G401.6 (cell line): ENCODE results near the gene CD200.

ENCODE experiments used
- FAIRE-seq: peaks from 2 replicates; lab custom pipeline; 2012; peaks lifted over from hg19 to GRCh38; lab: Jason Lieb, UNC

CD200 gene

DNA sequence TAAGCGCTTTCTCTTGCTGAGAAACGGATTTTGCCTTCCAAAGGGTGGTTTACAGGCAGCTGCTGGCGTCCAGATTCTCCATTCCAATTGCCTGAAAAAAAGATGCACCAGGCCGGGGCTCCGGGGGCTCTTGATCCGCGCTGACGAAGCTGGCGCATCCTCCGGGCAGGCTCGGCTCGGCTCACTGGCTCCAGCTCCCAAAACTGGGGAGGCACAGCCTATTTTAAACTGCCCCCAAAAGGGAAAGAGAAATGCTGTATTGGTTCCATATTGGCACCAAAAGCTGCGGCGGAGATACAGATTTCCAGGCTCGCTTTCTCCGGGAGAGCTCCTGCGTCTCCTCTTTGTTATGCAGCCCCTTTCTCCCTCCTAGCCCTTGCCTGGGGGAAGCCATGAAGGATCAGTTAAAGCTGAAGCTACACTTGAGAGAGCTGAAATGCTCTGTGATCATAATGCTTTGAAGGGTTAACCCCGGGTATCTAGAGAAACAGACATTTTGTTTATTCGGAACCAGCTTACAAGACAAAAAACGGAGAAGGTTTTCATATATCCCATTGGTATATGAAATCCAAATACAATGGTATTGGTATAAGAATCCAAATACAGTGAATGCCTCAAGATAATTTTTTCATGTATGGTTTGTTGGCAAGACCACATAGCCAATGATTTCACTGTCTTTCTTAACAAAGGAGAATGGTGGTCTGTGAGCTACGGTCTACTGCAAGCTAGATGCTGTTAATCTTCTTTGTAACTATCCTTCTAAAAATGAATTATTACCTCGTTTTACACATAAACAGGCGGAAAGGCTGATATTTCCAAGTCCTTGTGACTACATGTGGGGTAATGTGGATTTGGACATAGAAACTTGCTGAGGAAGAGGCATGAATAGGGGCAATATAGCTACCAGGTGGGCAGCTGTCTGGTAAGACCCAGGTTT lies 693 bp downstream of the CD200 start:
- FAIRE-seq = no peak

DNA sequence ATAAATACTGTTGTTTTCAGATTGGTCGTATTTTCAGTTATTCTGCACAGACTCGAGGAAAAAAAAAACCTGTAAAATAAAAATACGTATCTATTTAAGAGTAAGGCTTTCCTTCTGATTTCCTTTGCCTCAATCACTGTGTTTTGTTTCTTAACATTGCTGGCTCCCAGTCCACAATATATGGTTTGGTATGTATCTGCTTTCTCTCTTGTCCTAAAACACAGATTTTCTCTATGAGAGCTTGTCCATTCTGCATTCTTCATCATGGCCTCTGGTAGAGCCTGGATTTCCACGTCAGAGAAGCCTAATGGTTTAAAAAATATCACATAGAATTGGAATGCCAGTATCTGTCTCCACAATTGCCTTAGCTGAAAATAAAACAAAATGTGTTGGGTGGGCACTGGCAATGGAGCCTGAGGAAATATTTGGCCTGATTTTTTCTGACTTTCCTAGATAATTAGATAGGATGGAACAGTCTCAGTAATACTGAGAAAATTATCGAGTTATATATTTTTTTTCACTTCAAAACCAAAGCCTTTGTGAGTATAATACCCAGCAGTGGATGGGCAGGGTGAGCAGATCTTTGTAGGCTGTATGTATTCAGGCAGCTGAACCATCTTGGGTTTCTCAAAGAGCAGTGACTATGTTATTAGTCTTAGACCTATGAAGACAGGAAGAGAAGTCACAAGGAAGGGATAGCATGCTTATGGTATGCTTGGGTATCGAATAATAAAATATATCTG lies 1.9 kb downstream of the CD200 start:
- no peak for FAIRE-seq

- no peak for FAIRE-seq
Measured at GRCh38 chr3:112335434-112335781, 2.5 kb downstream of the CD200 start.

GRCh38 chr3:112338021-112338726 lies 5.2 kb downstream of the CD200 start:
- FAIRE-seq = no peak

- no peak for FAIRE-seq
Measured at GRCh38 chr3:112338727-112339056, 5.7 kb downstream of the CD200 start.

- no peak for FAIRE-seq
Measured at GRCh38 chr3:112339134-112339533, 6.2 kb downstream of the CD200 start.

DNA sequence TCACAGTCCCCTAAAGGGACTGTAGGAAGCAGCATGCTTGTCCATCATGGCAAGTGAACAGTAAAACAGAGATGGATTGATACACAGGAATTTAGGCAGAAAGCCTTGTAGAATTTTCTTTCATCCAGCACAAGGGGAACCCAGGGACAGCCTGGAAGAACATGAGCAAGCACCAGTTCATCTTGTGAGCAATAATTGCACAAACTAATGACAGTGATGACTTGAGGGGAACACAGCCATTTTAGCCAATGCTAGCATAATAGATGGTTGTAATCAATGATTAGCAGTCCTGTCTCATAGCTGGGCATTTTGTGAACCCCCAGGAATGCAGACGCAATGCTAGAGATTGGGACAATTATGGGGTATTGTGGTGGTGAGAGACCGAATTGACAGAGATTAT lies 6.7 kb downstream of the CD200 start:
- no peak for FAIRE-seq

GRCh38 chr3:112341386-112341785 lies 8.4 kb downstream of the CD200 start:
- no peak for FAIRE-seq

DNA sequence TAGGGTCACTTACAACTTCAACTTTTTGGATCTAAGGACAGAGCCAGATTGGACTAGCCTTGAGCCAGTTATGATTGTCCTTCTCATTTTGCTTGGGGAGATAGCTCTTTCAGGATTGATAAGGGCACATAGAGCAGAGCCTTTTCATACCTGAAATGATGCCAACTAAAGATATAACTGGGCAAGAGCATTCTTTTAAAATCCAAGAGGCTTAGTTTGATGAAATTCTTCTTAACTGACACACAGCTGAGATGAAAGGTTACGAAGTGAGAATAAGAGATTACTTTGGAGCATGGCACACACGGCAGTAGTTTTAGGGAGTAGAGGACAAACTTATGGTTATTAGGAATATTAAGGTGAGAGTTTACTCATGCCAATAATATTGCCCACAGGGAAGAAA lies 12.7 kb downstream of the CD200 start:
- FAIRE-seq = no peak

DNA sequence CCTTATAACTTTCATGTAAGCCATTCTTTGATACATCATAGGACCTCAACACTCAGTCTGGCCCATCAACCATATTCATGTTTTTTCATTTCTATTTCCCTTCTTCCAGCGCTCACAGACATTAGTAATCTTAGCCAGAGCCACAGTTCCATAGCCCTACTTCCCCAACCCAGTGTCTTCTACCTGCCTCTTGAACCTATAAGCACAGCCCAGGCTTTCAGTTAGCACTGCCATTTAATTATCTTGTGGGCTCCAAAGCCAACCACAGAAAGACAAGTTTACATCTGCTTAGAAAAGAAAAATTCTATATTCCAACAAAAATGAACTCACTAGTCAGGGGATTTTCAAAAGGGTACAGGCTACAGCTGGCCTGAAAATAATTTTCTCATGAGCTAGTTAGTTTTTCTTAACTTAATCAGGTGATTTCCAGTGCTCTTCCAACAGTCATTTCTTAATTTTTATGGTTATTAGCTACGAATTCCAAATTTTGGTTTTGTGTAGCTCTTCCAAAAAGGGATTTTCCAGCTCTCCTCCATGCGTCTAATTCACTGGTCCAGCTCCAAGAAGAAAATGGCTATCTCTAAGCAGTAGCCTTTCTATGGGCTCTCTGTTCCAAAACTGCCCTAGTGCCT lies 13.7 kb downstream of the CD200 start:
- no peak for FAIRE-seq

DNA sequence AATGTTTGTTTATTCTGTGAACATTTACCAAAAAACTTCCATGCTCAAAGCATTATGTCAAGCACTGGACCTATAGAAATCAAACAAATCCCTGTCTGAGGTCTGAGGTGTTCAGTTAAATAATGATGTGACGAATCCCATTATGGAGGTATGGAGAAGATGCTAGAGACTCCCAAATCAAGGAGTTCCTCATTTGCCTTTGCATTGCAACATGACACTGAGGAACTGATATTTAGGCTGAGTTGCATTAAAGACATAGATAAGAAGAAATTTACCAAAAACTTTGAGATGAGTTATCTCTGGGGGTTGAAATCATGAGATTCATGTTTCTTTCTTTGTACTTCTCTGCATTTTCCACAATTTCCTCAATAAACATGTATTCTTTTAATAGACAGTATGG lies 16.0 kb downstream of the CD200 start:
- FAIRE-seq = no peak

GRCh38 chr3:112349557-112349956 lies 16.6 kb downstream of the CD200 start:
- no peak for FAIRE-seq

DNA sequence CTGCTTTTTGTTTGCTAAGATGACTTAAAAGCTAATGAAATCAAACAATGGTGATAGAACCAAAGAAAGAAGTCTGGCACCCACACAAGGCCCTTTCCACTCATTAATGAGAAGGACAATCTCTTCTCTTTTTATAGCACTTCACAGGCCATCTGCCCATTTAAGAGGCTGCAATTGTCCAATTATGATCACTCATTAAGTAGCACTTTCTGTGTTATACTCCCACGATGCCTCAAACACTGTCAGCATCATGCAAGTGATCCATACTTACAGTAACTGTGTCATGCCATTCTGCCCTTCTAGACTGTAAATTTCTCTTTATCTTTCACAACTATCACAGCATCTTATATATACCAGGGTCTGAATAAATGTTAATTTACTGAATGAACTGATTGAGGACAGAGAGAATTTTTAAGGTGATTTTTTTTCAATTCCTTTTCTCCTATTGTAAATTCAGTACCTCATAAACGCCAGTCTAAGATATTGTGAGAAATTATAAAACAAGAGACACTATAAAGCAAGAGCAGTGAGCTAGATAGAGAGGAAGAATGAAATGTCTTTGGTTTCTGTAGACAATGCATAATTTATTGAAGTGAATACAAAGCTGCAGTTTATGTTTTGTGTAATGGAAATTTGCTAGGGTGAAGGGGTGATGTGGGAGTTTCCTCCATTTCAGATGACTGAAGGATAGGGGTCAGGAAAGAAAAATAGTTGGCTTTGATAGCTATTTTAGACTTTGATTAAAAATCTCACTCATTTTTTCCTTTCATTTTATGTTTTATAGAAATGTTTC lies 17.3 kb downstream of the CD200 start:
- FAIRE-seq = no peak

- no peak for FAIRE-seq
Measured at GRCh38 chr3:112351036-112351435, 18.1 kb downstream of the CD200 start.

GRCh38 chr3:112351823-112352222 lies 18.9 kb downstream of the CD200 start:
- FAIRE-seq = no peak

- no peak for FAIRE-seq
Measured at GRCh38 chr3:112352720-112353119, 19.8 kb downstream of the CD200 start.

GRCh38 chr3:112353365-112353764 lies 20.4 kb downstream of the CD200 start:
- FAIRE-seq = no peak

DNA sequence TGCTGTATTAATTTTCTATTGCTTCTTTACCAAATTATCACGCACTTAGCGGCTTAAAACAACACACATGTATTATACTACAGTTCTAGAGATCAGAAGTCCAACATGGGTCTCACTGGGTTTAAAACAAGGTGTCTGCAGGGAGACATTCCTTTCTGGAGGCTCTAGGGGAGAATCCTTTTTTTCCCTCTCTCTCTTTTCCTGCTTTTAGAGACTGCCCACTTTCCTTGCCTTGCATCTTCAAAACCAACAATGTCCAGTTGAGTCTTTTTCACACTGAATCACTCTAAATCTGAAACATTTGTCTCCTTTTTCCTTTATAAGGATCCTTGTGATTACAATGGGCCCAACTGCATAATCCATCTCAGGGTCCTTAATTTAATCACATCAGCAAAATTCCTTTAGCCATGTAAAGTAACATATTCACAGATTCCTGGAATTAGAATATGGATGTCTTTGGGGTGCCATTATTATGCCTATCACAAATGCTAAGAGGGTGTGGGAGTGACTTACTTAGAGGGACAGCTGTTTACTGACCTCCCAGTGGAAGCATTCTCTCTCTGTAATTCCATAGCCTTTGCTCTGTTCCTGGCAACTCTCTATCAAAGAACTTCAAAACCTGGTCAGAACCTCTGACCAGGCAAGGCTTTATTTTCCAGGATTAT lies 21.8 kb downstream of the CD200 start:
- FAIRE-seq = no peak

- no peak for FAIRE-seq
Measured at GRCh38 chr3:112355307-112355687, 22.3 kb downstream of the CD200 start.

GRCh38 chr3:112357930-112358780 lies 25.2 kb downstream of the CD200 start:
- no peak for FAIRE-seq
